SKM-1 treated with dmso at 0.1 percent for 144 hours (cell line): ENCODE measurements around the gene SLC7A11.
"Not testable (repeated sequence)": the region's sequence is repeated elsewhere in the genome, so short reads cannot be mapped to it uniquely, and the experiment has no call there.

Experiments
- DNase-seq: peaks from one replicate; lab custom pipeline; 2025; ENCODE audit not compliant: unreplicated experiment; lab: John Stamatoyannopoulos, UW

Gene SLC7A11

DNA sequence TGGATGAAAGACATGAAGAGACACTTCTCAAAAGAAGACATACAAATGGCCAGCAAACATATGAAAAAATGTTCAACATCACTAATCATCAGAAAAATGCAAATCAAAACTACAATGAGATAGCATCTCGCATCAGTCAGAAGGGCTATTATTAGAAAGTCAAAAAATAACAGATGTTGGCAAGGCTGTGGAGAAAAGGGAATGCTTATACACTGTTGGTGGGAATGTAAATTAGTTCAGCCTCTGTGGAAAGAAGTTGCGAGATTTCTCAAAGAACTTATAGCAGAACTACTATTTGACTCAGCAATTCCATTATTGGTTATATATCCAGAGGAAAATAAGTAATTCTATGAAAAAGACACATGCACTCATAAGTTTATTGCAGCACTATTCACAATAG is 31.6 kb downstream of the SLC7A11 start:
- DNase-seq, result not testable (repeated sequence)

DNA sequence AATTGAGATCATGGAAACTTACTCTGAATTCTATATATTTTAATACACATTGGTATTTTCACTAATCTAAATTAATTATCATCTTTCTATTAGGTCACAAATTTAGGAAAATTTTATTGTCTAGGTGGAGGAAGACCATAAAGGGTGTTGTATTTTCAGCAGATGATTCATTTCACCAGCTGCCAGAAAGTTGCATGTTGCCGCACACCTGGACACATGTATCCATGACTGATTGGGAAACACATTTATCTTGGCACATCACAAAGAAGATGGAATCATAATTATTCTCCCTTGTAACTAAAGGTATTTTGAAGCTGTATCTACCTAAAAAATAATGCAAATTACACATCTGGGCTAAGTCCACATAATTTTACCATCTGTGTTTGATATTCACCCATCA is 33.1 kb downstream of the SLC7A11 start:
- no peak for DNase-seq

DNA sequence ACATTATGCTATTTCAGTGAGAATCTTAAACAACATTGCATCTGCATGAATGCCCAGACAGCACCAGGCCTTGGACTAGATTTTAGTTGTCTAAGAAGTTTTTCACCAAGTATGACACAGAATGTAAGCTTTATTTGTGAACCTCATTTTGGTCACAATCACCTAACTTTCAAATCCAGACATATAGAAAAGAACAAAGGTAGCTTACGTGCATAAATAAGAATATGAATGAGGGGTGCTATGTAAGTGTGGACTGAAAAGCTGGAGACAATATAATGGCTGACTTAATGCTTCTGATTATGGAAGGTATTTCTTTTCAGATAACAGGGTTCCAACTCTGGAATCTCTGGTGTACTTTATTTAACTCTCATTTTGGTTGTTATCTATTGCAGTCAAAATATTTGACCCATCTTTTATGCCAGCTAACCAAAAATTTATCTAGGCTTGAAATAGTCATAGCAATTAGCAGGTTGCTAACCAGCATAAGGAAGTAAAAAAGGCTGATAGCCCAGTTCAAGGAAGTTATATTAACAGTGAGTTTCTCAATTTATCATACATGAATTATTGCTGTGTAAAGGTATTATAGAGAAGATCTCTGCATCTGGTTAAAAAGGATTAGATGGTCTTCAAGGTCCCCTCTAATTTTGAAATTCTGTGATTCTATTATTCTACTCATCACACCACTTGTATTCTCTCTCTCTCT is 36.5 kb downstream of the SLC7A11 start:
- peak; percentile 26 for DNase-seq

DNA sequence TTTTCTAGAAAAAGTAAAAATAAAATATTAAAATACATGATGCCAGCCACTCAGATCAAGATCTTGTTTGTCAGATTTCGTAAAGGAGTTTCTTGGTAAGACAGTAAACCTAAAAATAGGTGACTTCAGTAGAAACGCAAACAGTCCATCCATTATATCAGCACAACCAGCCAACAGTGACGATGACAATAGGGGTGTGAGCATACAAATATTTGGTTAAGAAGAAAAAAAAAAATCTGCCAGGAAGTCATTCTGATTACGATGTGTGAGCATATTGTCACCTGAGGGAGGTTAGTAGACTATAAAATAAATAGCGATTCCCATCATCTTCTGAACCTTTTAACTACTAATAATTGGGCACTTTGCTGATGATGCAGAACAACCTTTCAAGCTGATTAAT is 37.6 kb downstream of the SLC7A11 start:
- no peak for DNase-seq

DNA sequence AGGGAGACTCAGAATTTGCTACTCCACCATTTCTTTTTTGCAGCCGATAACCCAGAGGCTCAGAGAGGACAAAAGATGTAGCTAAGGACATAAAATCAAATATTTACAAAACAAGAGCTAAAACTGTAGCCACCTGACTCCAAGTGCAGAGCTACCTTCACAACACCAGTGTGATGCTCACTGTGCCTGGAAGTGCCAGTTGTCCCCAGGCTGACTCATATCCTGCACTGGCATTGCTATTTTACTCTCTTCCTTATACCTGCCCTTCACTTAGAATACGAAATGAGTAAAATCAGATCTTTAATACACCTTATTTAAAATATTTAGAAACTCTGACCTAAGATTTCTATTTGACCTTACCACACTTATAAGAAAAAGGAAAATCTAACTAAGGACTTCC is 39.5 kb downstream of the SLC7A11 start:
- DNase-seq, result no peak

DNA sequence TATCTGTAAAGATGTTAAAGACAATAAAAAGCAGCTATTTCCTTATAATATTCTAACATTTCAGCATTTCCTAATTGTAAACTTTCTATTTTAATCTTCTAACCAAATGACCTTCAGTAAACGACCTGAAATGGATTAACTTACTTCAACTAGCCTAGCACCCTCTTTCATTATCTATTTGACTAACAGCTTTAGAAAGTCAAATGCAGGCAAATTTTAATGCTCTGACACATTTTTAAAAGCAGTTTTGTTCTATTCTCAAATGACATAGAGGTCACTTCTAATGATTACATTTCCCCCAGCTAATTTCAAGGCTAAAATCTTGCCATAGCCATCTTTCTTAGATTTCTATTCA is 41.9 kb downstream of the SLC7A11 start:
- no peak for DNase-seq

DNA sequence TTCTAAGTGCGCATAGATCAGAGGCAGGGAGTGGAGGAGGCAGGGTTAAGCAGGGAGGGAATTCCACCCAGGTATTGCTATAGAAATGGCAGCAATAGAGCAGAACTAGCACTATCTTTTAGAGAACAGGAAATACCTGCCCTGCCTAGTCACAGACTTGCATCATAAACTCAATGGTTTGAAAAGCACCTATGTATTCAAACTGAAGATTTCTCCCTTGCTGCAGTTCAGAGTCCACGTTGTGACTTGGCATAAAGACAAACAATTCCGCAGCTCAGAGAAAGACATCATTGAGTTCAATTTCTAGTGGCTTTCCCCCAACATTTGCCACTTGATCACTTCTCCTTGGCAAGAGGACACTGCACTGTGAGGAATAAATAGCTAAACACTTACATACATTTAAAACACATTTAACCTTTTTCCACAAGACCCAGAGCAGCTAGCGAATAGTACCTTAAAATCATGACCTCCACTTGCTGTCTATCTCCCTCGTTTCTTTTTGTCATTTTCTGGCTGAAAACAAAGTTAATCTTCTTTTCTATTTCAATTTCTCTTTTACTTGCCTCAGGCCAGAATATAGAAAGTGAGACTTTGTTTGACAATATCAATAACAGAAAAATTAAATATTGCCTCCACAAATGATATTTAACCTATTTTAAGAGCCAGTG is 42.4 kb downstream of the SLC7A11 start:
- DNase-seq, result no peak

DNA sequence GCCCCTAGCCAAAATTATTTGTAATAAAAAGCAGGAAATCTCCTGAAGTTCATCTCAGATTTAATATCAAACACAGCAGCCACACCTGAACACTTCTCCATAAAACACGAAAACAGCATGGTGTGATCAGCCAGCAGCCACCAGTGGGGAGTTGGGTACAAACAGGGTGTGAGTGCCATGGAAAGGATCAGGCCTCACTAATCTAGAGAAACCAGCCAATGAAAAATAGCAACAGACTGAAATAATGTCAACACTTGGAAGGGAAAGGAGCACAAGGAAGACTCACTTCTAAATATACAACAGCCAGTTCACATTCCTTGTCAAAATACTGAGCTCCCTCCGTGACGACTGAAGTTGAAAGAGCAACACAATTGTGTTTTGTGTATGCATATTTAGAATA is 46.0 kb downstream of the SLC7A11 start:
- DNase-seq, result no peak

DNA sequence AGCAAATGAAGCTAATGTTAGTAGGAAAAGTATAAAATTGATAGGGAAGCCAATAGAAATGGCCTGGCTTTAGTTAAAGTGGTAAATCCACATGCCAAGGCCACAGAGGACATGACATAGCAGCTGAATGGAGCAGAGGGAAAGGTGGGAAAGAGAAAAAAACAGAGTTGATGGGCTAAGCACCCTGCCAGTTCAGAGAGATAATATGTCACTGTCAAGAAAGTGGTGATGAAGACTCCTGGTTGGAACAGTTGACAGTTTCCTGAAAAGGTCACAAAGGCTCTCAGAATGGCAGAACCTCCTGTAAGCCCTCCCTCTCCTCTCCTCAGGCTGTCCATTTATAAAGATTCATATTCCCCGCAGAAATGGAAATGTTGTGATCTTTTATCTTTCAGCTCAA is 48.2 kb downstream of the SLC7A11 start:
- no peak for DNase-seq

DNA sequence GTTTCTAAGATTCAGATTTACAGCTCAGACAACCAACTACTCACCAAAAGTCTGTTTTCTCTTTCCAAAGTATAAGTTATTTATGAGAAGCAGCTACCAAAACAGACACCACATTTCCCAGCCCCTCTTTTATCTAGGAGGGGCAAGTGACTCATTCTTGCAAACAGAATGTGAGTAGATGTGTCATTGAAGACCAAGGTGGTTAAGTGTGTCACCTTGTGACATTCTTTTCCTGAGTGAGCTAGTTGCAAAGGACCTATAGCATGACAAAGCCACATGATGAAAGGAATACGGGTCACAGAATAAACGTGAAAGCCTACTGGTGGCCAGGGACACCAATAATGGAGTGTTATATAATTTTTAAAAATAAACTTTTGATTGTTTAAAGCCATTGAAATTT is 50.0 kb downstream of the SLC7A11 start:
- no peak for DNase-seq

DNA sequence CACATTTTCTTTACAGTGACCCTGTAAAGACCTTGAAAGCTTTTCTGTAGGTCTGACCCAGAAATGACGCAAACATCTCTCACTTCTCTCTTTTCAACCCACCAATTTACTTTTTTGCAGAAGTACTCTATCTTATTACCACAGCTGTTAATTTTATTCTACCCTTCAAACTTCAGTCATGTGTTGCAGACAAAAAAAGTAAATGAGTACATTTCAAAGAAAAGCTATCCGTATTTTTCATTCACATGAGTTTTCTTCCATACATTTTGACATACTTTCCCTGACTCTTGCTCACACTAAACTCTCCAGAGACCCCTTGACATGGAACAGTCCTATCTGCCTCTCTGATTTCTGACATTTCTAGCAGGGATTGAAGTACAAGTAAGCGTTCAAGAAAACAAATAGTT is 51.7 kb downstream of the SLC7A11 start:
- DNase-seq, result peak; percentile 97

DNA sequence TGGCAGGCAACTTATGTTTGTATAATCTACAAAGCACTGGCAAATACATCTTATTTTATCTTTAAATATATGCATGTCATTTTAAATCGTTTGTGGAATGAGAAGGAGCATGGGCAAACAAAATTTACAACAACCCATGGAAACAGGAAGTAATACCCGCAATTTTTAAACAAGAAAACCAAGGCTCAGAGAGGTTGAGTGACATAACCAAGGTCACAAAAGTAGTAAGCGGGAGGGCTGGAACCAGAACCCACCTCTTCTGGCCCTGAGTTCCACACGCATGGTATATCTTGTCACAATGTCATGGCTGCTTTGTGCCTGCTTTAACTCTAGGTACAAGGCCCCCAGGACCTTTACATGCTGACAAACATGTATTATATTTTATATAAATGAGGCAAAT is 52.9 kb downstream of the SLC7A11 start:
- DNase-seq, result peak; percentile 27

DNA sequence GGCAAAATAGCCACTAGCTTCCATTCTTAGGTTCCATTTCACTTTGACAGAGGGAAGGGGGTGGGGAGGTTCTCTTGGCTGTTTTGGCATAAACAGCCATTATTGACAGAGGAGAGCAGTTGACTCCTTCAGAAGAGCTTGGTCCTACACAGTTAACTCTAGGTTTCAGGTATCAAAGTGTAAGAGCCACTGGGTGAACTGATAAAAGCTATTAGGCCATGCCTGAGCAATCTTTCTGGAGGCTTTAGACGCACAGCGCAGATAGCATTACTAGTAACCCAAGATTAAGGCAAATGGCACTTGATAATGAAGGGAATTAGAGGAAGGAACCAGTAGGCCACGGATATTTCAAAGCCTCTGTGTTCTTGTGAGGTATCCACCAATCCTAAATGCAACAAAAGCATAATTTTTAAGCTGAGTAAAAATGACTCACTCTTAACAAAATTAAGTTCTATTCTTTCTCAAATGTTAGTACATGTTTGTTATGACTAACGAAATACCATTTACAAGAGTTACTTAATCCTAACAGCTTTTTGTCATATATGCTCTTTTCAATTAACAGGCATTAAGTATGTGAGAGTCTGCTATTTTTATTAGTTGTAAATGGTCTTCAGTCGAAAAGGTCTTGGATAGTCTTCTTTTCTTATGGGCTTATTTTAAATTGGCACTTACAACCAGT is 53.6 kb downstream of the SLC7A11 start:
- no peak for DNase-seq

DNA sequence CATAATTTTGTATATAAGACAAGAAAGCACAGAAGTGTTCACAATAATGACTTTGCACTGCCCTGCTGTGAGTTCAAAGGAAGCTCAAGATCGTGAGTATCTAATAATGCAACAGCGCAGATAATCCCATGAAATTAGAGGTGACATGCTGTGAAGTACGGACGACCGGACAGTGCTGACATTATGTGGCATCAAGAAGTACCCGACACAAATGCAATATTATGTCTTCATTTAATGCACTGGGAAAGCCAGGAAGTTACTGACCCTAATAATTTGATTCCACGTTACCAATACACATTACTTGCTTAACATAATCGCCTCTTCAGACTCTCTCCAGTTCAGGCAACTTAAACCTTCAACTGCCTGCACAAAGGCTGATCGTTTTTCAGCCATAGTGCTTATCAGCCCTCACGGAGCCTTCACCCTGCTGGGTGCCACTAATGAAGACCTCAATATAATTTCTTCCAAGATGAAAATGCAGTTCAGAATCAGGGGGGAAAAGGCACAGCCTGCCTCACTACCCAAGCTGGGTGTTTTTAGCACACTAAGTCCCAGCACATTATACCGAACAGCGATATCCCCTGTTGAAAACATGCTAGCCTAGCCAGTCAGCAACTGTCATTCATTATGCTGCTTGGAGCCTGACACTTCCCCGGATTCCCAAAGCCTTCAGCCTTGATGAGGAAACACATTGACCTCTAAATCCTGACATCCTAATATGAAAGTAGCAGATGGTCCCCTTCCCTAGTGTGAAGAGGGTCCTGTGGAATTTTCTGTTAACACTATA is 56.1 kb downstream of the SLC7A11 start:
- DNase-seq, result no peak

DNA sequence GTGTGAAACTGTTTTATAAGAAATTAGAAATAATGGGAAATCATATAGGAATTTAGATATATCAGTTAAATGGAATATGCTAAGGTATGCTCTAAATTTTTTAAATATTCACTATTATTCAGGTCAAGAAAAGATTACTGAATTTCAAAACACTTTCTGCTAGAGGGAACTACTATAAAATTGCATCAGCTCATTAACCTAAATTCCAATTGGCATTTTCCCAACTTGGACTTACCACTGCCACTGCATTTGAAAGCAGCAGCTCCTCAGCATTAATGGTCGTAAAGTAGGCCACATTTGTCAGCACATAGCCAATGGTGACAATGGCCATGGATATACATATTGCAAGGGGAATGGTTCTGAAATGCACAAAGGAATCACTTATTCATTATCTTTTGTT is 57.3 kb downstream of the SLC7A11 start:
- no peak for DNase-seq

DNA sequence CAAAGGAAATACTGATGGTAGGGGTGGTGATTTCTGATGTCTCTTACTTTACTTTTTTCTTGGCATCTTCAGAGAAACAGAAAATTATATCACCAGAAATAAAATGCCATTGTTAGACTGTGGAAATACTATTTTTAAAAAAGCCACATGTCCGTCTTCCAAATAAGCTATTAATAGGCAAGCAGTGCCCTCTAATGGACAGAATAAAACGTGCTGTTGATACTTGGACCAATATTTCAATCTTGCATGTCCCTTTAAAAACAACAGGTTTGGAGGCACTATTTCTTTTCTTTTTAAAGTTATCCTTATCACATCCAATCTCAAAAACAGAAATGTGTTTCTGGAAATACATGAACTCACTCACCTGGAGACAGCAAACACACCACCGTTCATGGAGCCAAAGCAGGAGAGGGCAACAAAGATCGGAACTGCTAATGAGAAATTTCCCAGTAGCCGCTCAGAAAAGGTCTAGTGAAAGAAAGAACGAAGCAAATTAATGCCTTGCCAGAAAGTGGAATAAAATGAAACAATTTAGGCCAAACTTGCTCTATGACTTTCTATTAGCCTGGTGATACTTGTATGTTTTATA is 59.2 kb downstream of the SLC7A11 start:
- DNase-seq, result peak; percentile 40

DNA sequence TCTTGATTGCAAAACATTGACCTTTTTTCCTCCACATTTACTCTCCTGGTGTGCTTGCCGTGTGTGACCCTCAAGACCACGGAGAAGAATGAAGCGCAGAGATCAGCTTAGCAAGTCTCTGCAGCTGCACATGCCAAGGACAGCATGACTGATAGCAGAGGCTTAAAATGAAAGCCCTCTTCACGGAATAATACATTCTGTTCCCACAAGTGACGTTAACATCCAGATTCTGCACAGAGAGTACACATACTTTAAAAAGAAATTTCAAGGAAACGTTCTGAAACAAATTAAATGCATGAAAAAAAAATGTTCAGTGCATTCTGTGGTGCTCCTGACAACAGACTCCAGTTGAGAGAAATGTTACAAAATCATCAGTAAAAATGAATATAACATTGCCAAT is 60.9 kb downstream of the SLC7A11 start:
- DNase-seq, result no peak

DNA sequence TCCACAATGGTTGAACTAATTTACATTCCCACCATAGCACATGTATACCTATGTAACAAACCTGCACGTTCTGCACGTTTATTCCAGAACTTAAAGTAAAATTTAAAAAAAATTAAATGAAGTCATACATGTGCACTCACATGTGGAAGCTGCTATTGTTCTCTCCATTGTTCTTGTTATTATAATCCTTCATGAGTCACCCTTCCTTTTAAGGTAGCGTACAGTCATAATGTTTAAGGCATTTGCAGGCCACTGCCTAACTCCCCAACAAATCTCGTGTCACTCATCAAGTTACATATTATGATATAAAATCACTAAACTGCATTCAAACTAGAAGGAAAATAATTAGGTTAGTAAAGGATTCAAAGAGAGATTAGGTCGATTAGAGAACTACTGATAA is 63.6 kb downstream of the SLC7A11 start:
- no peak for DNase-seq

DNA sequence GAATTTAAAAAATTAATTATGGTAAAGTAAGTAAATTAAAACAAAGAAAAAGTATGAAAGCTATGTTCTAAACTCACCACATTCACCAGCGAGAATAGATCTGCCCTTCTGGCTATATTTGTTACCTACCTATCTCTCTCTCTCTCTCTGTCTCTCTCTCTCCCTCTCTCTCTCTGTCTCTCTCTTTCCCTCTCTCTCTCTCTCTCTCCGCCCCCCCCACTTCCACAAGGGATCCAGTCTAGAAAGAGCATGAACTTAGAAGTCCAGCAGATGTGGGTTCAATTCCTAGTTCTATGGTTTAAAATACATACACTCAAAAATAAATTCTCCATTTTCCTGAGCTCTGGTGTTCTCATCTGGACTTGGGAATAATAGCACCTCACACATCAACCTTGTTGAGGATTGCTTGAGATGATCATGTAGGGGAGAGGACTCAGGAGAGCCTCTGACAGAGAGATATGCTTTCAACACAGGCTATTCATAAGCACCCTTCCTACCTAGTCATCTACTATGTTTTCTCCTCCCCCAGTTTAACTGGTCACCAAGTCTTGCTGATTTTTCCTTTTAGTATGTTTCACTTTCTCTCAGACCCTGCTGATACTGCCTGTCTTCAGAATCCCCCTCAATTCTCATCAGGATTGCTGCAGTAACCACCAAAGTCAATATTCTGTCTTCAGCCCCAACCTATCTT is 64.7 kb downstream of the SLC7A11 start:
- no peak for DNase-seq

DNA sequence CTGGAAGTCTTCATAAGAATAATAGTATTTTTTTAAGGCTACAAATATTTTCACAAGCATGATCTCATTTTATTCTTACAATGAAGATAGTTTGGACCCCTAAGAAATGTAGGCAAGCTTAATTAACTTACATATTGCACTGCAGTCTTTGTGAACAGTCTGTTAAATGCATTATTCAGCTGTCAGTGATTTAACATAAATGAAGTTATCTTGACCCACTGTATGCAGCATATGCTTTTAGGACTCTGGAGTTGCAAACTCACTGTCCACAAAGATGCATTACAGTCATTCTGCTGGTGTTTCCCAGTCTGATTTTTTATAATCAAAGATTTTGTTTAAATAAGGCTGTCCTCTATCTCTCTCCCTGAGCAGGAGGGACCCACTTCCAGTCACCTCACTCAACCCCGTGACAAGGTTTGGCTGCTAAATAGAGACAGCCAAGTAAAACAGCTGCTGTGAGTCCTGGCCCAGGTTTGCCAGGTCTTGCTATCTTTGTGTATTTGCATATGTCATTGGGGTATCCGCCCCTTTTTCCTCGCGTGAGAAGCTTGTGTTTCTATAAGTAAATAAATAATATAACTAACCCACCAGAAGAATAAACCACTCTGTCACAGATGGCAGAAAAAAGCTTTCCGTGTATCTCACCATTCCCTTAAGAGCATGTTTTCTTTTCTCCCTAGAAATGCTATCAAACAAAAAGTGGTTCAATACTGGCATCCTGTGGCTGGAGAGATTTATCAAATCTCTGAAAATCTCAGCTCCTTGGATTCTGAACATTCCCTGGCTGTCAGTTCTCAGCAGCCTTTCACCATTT is 67.0 kb downstream of the SLC7A11 start:
- DNase-seq, result no peak
